ENCODE results near the gene RNF40.

RNF40 gene

GRCh38 chr16:30762991-30763725 is 1.0 kb downstream of the RNF40 start:
- DNase-seq = no peak

GRCh38 chr16:30764086-30764485 is 2.0 kb downstream of the RNF40 start:
- no peak for DNase-seq

GRCh38 chr16:30764816-30765465 is 2.8 kb downstream of the RNF40 start:
- no peak for DNase-seq

GRCh38 chr16:30766206-30766932 is 4.2 kb downstream of the RNF40 start:
- DNase-seq = no peak

- no peak for DNase-seq
Observed at GRCh38 chr16:30766933-30767284, 4.8 kb downstream of the RNF40 start.

- no peak for DNase-seq
Observed at GRCh38 chr16:30767767-30768465, 5.8 kb downstream of the RNF40 start.

- DNase-seq = no peak
Observed at GRCh38 chr16:30768583-30769181, 6.6 kb downstream of the RNF40 start.

- DNase-seq = no peak
Observed at GRCh38 chr16:30769379-30770089, 7.4 kb downstream of the RNF40 start.

- no peak for DNase-seq
Observed at GRCh38 chr16:30771726-30772125, 9.6 kb downstream of the RNF40 start.

- no peak for DNase-seq
Observed at GRCh38 chr16:30773826-30774225, 11.7 kb downstream of the RNF40 start.

- no peak for DNase-seq
Observed at GRCh38 chr16:30774367-30775130, 12.4 kb downstream of the RNF40 start.

- DNase-seq = no peak
Observed at GRCh38 chr16:30775131-30775391, 12.9 kb downstream of the RNF40 start.

- DNase-seq = peak; percentile 93
Observed at GRCh38 chr16:30775392-30776188, 13.5 kb downstream of the RNF40 start.

- DNase-seq = no peak
Observed at GRCh38 chr16:30777591-30778297, 15.6 kb downstream of the RNF40 start.

GRCh38 chr16:30778549-30779244 is 16.6 kb downstream of the RNF40 start:
- DNase-seq = no peak

- no peak for DNase-seq
Observed at GRCh38 chr16:30779596-30779995, 17.5 kb downstream of the RNF40 start.

- DNase-seq = no peak
Observed at GRCh38 chr16:30780021-30780420, 17.9 kb downstream of the RNF40 start.

- no peak for DNase-seq
Observed at GRCh38 chr16:30780549-30780948, 18.4 kb downstream of the RNF40 start.

GRCh38 chr16:30782486-30783279 is 20.6 kb downstream of the RNF40 start:
- DNase-seq = no peak
